DMS114 treated with DMSO at 0.1 percent for 48 hours (cell line): ENCODE data around the gene SERPINB2.
"Not testable (repeated sequence)": the region's sequence is repeated elsewhere in the genome, so short reads cannot be mapped to it uniquely, and the experiment has no call there.

ENCODE experiments used
- DNase-seq: peaks from one replicate; lab custom pipeline; 2025; ENCODE audit not compliant: unreplicated experiment; lab: John Stamatoyannopoulos, UW

The SERPINB2 gene

GRCh38 chr18:63888470-63889190, 1.1 kb downstream of the SERPINB2 start:
- no peak for DNase-seq

GRCh38 chr18:63889626-63890025, 2.1 kb downstream of the SERPINB2 start:
- no peak for DNase-seq

DNA sequence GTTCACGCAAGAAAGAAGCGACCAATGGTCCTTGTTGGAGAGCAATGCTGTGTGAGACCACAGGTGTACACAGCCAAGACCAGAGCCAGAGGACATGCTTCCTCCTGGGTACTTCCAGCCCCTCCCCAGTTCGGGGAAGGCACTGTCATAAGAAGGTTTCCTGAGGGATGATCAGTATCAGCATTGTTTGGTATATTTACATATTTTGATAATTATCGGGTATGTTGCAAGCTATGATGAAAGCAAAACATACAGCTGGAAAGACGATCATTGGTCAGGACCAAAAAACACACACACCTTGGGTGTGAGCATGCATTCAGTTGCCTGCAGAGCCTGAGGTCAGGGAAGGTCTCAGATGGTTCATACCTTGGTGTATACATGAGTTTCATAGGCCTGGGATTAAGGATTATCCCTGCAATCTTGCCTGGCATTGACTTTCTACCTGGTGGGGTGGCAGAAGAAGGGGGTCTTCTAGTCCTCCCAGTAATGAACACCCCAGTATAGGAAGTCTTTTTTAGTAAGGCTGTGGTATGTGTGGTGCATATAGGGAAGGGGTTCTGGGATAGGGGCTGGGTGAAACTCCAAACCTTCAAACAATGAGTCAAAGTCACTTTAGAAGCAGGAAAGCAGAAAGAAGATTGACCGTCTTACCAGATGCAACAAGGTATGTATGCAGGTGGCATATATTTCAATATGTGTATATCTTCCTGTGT, 2.9 kb downstream of the SERPINB2 start:
- DNase-seq, result no peak

- no peak for DNase-seq
Measured at GRCh38 chr18:63890950-63891304, 3.4 kb downstream of the SERPINB2 start.

GRCh38 chr18:63892566-63892965, 5.1 kb downstream of the SERPINB2 start:
- no peak for DNase-seq

DNA sequence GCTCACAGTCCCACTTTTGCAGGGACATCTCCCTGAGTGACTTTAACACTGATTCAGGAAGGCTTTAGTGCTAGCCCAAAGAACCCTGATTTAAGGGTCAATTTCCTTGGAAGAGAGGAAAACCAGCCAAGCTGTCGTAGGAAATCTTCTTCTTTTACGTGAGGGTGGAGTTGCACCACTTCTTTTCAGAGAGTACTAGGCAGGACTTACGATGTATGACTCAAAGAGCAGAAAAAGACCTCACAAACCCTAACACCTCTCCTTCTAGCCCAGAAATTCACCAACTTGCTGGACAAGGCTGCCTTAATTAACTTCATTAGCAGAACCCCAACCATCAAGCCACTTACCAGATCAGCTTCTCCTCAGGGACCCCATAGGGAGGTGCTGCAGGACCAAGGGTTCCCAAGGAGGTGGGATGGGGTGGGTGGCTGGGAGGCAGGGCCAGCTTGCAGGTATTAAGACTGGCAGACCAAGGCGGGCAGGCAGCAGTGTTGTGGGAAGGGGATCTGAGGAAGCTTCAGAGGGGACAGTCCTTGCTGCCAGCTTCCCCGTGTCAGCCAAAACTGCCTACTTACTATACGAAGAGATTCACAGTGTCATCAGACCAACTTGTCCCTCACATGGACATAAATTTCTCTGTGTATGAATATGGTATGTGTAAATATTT, 6.7 kb downstream of the SERPINB2 start:
- no peak for DNase-seq

- no peak for DNase-seq
Measured at GRCh38 chr18:63895190-63895589, 7.7 kb downstream of the SERPINB2 start.

- no peak for DNase-seq
Measured at GRCh38 chr18:63897072-63897471, 9.6 kb downstream of the SERPINB2 start.

- DNase-seq, result no peak
Measured at GRCh38 chr18:63899206-63899605, 11.7 kb downstream of the SERPINB2 start.

- no peak for DNase-seq
Measured at GRCh38 chr18:63903851-63904570, 16.5 kb downstream of the SERPINB2 start.

DNA sequence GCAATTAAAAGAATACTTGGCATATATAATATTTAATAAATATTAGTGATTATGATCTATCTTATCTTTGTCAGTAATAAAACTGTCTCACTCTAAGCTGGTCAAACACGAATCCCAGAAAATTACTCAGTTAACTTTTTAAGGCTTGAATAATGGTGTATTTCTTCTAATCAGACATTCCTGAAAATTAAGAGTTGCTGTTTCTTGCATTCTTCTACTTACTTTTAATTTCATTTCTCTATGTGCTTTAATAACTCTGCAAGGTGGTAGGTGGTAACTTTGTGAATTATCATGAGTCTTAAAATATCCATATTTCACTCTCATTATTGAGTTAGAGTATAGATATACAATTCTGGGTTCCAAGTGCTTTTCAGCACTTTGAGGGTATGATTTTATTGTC, 17.2 kb downstream of the SERPINB2 start:
- DNase-seq, result no peak

GRCh38 chr18:63905361-63905760, 17.9 kb downstream of the SERPINB2 start:
- no peak for DNase-seq

DNA sequence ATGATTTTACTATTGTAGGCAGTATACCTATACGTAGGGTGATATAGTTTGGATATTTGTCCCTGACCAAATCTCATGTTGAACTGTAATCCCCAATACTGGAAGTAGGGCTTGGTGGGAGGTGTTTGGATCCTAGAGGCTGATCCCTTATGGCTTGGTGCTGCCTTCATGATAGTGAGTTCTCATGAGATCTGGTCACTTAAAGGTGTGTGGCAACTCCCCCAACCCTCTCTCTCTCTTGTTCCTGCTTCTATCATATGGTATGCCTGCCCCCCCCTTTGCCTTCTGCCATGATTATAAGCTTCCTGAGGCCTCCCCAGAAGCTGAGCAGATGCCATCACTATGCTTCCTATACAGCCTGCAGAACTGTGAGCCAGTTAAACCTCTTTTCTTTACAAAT, 18.6 kb downstream of the SERPINB2 start:
- DNase-seq, result no peak

DNA sequence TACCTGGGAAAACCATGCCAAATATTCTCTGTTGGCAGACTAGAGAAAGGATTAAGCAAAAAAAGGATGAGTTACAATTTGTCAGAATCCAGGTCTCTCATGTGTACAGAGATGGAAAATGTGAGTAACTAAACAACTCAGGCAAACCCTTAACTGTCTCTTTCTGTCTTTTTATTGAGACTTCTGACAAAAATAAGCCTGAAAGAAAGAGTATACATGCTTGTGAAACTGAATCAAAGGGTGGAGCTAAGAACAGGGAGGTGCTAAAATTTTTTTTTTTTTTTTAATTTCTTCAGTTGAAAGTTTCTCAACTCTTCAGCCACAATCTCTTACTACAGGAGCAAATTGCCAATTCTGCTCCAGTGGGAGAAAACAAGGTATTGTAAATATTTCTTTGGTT, 20.2 kb downstream of the SERPINB2 start, which contains the start of gene SERPINB10:
SERPINB10 (plus strand) TSS at position 295 of the 400 bp plus-strand sequence. CDS start 7,553 bp downstream, outside the sequence.
- DNase-seq, result no peak

DNA sequence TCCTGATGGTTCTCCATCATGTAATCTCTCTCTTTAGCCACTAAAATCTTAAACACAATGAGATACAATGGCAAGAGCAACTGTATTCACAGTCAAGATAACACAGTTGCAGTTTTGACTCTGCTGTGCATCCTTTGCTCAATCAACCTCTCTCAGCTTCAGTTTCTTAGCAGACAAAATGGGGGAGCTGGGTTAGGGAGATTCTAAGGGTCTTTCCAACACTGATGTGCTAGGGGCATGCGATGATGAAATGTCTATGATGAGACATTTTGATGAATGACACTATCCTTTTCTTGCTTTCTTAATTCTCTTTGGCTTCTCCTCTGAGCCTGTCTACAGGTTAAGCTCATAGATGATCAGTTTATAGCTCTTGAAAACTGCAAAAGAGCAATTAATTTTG, 21.4 kb downstream of the SERPINB2 start:
- no peak for DNase-seq

GRCh38 chr18:63909870-63910269, 22.4 kb downstream of the SERPINB2 start:
- DNase-seq, result no peak

GRCh38 chr18:63917817-63918216, 30.3 kb downstream of the SERPINB2 start:
- DNase-seq, result no peak

GRCh38 chr18:63922049-63922448, 34.5 kb downstream of the SERPINB2 start:
- DNase-seq, result no peak

- DNase-seq, result no peak
Measured at GRCh38 chr18:63924551-63924950, 37.0 kb downstream of the SERPINB2 start.

DNA sequence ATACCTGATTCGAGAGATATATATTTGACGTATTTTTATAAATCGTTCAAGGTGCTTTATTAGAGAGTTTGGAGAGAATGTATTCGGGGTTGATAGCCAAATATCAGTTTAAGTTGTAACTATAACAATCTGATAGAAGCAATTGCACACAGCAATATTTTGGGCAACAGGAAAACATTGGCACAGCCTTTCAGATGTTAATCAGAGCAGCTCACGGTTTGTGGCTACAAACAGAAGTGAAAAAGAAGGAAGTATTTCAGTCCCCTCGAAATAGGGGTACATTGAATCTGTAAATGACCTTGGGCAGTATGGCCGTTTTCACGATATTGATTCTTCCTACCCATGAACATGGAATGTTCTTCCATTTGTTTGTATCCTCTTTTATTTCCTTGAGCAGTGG, 40.8 kb downstream of the SERPINB2 start:
- DNase-seq, result no peak

DNA sequence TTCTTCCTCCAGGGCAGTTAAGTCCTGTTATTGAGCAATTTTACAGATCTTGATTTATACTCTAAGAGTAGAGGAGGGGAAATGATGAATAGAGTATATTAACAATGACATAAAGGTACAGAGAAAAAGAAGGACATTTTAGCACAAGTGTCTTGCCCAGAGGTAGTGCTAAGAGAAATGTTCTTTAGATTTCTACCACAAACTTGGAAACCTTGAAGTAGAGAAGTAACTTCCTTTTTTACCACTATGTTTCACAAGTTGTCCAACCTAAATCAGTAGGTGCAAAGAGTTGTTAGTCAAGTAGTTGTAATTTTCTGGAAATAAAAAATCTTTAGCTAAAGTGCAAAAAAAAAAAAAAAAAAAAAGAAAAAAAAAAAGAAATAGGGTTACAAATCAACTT, 41.9 kb downstream of the SERPINB2 start:
- DNase-seq, result not testable (repeated sequence)
